Measurements from ENCODE around the gene VAV2.
"Not testable (repeated sequence)": the region's sequence is repeated elsewhere in the genome, so short reads cannot be mapped to it uniquely, and the experiment has no call there.

Gene VAV2

GRCh38 chr9:133763272-133764183 lies 228.6 kb downstream of the VAV2 start:
- no peak for DNase-seq

GRCh38 chr9:133762488-133763271 lies 229.4 kb downstream of the VAV2 start:
- no peak for DNase-seq

DNA sequence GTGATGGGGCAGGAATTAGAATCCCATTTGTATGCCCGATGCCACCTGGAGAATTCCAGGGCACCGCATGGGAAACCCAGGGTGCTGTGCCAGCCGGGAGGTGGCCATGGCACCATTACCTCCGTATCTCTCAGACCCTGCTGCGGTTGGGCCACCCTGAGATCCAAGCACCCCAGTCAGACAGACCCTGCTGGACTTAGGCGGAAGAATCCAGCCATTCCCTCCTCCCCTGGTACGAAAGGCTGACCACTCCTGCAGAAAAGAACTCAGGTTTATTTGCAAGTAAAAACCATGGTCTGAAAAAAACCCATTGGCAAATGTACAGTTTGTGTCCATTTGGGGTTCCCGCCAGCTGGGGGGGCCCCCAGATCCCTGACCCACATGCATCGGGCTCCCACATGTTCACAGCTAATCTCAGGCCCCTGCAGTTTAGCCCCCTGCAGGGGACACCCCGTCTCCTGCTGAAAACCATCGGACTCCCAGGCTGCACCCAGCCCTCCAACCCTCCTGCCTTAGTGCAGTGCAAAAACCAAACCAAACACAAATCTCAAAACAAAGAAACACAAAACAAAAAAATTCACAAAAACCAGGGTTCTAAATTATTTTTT lies 230.4 kb downstream of the VAV2 start:
- no peak for DNase-seq

GRCh38 chr9:133760713-133761290 lies 231.3 kb downstream of the VAV2 start:
- no peak for DNase-seq

GRCh38 chr9:133759946-133760345 lies 232.2 kb downstream of the VAV2 start:
- DNase-seq, result no peak

DNA sequence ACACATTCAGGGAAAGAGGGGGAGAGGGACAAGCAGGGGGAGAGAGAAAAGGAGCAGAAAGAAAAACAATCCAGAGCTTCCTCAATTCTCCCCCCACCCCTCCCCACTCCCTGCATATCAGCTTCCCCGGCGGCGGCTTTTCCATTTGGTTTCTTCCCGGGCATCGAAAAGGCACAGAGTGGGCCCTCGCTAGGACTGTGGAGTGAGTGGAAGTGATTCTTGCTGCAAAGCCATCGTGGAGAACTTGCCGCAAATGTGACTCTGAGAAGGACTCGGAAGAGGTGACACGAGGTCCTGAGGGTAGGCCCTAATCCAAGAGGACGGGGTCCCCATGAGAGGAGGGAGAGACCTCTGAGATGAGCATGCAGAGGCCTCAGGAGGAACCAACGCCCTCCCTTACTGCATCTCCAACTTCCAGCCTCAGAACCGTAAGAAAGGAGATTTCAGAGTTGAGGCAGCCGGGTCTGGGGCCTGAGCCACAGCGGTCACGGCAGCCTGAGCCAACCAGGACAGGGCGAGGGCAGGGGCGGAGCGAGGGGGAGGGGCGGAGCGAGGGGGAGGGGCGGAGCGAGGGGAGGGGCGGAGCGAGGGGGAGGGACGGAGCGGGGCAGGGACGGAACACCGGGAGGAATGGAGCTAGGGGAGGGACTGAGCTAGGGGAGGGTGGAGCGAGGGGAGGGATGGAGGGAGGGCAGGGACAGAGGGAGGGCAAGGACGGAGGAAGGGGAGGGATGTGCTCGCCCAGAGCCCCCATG lies 232.8 kb downstream of the VAV2 start:
- DNase-seq, result no peak

- no peak for DNase-seq
Measured at GRCh38 chr9:133758228-133758627, 233.9 kb downstream of the VAV2 start.

GRCh38 chr9:133754688-133755227 lies 237.4 kb downstream of the VAV2 start:
- no peak for DNase-seq

DNA sequence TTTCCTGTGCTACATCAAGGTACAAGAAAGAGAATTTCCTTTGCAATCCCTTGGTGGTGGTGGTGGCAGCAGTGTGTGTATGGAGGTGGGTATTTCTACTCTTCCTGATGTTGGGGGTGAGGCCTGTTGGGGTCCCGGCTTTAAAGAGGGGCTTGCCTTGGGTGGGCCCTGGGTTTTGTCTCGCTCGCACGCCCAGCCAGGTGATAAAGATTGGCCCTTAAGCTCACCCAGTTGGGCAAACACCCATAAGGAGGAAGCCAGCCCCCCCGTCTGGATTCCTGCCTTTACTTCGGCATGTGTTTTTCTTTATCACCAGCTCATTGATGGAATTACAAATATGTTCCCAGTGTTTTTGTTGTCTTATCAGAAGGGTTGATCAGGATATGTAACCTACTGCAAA lies 237.9 kb downstream of the VAV2 start:
- no peak for DNase-seq

- no peak for DNase-seq
Measured at GRCh38 chr9:133752739-133753446, 239.2 kb downstream of the VAV2 start.

- DNase-seq, result no peak
Measured at GRCh38 chr9:133750982-133751649, 241.0 kb downstream of the VAV2 start.

DNA sequence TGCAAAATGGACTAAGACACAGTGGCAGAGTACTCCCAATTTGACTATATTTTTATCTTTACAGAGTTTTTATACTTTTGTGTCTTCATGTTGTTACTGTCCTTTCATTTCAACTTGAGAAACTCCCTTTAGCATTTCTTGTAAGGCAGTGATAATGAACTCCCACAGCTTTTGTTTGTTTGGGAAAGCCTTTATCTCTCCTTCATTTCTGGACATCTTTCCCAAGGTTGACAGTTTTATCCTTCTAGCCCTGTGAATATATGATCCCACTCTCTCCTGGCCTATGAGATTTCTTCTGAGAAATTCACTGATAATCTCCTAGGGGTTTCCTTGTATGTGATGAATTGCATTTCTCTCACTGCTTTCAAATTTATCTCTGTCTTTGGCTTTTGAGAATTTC lies 244.8 kb downstream of the VAV2 start:
- no peak for DNase-seq

DNA sequence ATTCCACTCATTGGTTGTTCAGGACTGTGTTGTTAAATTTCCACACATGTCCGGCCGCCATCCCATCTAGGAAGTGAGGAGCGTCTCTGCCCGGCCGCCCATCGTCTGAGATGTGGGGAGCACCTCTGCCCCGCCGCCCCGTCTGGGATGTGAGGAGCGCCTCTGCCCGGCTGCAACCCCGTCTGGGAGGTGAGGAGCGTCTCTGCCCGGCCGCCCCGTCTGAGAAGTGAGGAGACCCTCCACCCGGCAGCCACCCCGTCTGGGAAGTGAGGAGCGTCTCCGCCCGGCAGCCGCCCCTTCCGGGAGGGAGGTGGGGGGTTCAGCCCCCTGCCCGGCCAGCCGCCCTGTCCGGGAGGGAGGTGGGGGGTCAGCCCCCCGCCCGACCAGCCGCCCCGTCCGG lies 247.6 kb downstream of the VAV2 start:
- not testable (repeated sequence) for DNase-seq

DNA sequence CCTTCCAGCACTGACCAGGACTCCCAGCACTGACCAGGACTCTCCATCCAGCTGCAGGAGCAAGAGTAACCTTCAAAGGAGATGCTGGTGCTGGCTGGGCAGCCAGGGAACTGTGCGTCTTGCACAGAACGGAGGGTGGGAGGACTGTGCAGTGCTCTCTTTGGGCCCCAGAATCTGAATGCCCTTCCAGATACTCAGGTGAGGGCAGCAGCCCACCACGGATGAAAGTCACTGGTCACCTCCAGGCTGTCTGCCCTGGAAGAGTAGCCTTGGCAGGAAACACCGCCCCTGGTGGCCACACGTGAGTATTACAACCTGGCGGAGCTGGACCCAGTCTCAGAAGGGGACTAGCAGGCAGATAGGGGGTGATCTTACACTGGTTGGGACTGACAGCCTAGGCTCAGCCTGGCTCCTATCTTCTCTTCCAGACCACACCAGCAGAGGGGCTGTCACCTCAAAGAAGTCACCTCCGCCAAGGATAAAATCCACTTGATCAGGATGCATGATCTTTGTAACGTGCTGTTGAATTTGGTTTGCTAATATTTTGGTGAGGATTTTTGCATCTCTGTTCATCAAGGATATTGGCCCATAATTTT lies 249.2 kb downstream of the VAV2 start:
- DNase-seq, result peak; percentile 61 to 80

- DNase-seq, result no peak
Measured at GRCh38 chr9:133742251-133742650, 249.9 kb downstream of the VAV2 start.

DNA sequence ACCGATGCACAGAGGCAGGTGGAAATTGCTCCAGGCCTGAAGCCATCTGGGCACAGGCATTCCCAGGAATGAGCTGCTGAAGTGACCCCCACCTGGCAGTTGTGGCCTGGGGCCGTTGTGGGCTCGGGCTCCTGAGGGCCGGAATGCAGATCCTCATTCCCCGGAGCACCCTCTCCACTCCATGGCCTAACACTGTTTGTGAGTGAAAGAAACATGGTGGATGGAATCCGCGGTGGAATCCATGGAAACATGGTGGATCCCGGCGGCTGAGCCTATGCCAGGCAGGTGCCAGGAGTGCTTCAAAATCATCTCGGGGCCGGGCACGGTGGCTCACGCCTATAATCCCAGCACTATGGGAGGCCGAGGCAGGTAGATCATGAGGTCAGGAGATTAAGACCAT lies 250.4 kb downstream of the VAV2 start:
- DNase-seq, result no peak

DNA sequence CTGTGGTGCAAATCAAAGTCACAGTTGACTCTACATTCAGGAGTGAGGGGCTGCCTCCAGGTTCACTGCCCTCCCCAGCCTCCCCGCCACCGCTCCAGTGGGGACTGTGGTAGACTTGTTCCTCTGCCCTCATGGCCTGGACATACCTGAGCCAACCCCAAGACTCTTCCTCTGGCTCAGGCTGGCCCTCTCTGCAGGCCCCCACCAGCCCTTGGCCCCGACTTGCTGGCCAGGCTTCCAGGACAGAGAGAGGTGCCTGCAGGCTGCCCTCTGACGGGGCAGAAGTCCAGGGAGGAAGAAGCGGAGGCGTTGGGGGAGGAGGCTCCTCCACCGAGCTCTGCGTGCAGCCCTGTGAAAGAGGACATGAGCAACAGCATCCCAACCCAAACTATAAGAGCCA lies 251.2 kb downstream of the VAV2 start:
- DNase-seq, result no peak

DNA sequence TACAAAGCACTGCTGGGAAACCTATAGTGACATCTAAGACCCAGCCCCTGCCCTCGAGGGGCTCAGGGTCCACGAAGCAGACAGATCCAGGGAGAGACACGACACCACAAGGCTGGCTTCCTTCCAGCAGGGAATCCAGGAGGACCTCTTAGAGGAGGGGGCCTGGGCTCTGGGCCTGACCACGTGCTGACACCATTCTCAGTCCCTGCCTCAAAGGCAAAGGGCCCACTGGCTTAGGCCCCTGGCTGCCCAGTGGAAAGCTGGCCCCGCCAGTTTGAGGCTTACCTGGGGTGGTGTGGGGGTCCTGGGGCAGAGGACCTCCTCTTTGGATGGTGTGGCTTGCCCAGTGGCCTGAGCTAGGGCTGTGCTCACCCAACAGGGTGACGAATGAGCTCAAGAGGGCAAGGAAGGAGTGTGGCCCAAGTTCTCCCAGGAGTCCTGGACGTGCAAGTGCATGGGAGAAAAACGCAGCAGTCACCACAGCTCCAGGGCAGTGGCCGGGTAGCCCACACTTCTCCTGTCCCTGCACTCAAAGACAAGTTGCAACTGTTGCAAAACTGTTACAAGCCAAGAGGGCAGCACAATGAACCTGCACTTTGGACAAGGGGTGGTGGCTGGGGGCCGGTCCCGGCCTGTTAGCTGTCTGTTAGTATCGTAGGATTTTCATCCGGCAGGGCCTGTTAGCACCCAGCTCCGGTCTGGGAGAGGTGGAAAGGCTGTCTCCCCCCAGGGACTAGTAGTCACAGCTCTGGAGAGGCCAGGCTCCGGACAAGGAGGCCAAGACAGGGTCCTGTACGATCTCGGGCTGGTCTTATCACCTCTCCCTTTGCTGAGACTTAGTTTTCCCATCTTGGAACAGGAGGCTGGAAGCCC lies 252.5 kb downstream of the VAV2 start:
- DNase-seq, result no peak

GRCh38 chr9:133738640-133739225 lies 253.4 kb downstream of the VAV2 start:
- DNase-seq, result no peak
